NCI-H2107 treated with DMSO at 0.1 percent for 48 hours (cell line): ENCODE results near the gene TMEM243.

Experiments
- DNase-seq: peaks from one replicate; lab custom pipeline; 2025; ENCODE audit not compliant: unreplicated experiment; lab: John Stamatoyannopoulos, UW

Gene TMEM243

GRCh38 chr7:87159538-87159937 is 60.0 kb downstream of the TMEM243 start:
- DNase-seq: no peak

DNA sequence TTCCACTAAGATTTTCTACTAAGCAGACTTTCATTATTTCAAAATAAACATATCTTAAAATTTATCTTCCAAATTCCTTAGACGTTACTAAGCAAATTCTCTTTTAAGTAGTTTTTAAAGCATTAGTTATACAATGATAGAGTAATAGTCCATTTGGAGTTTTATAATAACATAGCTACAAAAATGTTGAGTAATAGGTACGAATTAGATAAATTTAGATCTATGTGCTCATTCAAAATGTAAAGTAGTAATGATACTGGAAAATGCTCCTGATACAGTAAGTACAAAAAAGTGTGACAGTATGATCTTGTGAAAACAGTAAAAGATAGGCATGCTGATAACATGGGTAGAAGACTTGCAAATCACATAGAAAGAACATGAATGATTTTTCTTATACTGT is 62.8 kb downstream of the TMEM243 start:
- no peak for DNase-seq

DNA sequence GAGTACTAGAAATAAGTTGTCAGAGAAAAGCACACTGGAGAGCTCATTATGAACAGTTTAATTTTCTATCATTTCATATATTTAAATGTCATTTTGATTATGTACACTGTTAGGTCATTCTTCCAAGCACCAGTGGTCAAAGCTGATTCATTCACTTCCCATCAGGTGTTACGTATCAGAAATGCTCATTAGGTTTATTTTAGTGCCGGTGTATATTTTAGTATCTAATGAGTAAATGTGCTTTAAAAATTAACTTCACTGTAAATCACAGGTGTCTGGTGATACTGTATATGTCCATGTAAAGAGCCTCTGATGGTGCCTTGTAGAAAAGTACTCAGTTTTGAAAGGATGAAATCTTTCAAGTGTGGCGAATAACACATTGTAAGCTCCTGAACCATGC is 63.7 kb downstream of the TMEM243 start:
- no peak for DNase-seq

GRCh38 chr7:87154569-87154968 is 65.0 kb downstream of the TMEM243 start:
- no peak for DNase-seq

GRCh38 chr7:87154166-87154565 is 65.4 kb downstream of the TMEM243 start:
- DNase-seq: no peak

DNA sequence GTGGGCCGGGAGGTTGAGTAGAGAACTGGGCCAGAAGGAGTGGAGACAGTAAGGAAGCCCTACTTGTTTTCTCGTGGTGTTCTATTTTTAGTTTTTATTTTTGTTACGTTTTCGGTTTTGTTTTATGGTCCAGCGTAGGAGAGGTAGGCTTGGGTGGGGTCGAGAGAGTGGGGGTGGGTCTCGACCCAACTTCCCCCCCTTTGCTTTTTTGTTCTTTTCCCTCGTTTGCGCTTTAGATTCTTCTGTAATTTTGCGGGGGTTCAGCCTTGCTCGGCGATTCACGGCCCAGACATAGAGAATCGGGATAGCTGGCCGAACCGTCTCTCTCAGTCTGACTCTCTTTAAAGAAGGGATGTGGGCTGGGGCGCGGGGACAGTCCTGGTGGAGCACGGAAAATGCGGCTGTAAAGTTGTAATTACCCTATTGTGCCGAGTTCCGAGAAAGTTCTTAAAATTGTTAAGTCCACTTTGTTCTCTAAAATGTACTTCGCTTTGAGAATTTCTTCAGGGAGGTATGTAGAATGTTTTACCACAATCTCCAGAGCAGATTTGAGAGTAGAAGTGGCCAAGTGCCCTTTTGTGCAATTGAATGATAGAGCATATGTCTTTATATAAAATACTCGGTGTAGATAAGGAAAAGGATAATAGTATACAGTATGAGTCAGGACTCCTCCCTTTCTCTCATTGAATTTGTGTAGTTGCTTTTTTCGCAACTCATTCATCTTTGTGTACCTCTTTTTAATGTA is 66.5 kb downstream of the TMEM243 start:
- peak; percentile 36 for DNase-seq

DNA sequence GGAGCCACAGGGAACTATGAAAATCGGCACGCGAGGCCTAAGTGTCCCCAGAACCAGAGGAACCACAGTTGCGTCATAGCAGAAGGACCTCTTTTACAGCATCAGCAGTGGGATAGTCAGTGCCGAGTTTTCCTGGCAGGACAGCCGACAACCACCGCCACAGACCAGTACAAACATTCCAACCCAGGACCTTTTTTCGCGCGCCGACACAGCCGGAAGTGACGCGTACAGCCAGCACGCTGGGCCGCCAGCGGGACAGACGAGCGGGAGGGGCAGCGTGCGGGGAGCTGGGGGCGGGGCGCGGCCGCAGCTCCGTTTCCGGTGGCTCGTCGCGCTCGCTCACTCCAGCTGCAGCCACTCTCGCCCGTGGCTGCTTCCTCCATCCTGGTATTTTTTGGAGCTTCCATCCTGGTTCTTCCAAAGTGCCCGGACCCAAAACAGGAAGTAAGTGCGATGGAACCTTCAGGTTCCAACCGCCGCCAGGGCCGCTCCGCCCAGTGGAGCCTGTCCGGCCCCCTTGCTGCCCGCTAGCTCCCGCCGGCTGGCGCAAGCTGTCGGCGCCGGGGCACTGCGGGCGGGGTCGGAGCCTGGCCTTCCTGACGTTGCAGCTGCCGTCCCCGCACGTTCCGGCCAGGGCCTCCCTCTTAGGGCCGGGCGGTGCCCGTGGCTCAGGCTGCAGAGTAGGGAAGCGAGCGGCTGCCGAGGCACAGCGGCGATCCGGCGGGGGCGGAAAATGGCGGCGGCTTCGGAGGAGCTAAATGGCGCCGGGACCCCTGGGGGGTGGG is 67.2 kb downstream of the TMEM243 start, which contains the start of gene DMTF1:
TSS of gene DMTF1 (plus strand) at position 342 of the 785 bp plus-strand sequence. CDS start 12,489 bp downstream, outside the sequence.
- peak; percentile 87 for DNase-seq

- no peak for DNase-seq
Observed at GRCh38 chr7:87151729-87152111, 67.8 kb downstream of the TMEM243 start.

GRCh38 chr7:87151002-87151728 is 68.4 kb downstream of the TMEM243 start:
- no peak for DNase-seq

DNA sequence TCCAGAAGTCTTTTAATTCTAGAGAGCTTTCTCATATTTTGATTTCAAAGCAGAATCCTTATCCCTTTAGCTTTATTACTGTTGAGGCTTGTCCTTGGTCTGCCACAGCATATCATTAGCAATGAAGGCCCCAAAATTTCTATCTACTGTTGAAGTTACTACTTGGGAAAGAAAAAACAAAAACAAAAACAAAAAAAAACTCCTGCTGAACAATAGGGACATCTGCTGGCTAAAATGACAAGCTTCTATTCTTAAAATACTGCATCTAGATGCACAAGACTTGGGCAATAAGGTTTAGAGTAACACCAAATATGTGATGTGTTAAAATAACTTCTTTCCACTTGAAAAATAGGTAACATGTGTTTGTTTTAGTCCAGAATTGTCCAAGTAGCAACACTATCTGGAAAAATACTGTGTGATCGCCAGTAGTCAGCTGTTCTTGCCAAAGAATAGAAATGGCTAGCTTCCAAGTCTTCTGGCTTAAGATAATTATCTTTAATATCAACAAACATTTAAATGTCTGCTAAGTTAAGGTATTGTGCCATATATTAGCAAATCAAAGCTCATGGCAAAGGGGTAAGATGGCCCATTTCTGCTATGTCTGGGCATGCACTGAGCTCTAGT is 71.1 kb downstream of the TMEM243 start:
- DNase-seq: peak; percentile 28

- no peak for DNase-seq
Observed at GRCh38 chr7:87147500-87147899, 72.0 kb downstream of the TMEM243 start.

DNA sequence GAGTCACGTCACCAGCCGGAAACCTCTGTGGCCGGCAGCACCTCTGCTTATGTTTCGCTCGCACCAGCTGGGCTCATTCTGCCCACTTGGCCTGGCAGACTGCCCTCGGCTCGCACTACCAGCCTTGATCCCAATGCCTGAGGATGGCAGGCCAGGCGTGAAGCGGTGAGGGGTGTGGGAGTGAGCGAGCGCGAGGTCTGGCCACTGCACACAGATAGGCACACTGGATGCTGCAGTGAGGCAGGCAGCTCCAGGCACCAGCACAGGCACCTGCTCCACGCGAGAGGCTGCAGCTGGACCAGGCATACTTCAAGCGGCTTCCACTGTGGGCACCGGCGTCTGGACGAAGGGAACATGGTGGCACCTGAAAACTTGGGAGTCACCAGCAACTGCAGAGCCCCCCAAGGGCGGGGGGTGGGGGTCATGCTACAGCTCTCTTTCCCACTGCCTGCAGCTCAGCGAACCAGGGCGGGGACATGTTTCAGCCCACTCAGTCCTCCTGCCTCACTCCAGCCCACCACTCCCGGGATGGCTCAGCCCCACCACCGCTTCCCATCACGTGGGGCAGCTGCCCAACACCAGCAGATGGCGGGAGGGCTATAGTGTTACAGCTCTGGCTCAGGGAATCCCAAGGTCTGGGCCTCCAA is 72.7 kb downstream of the TMEM243 start:
- DNase-seq: no peak
